Dermis blood vessel endothelial cell (primary cell): Measurements from ENCODE around the gene CNTNAP3. TPM values are rescaled to one million over a fixed set of nuclear protein-coding genes. Genes with fewer than 3 reads are reported as not detected.
"Not testable (repeated sequence)": the region's sequence is repeated elsewhere in the genome, so short reads cannot be mapped to it uniquely, and the experiment has no call there.

Source experiments
- DNase-seq: peaks from one replicate; pipeline ENCODE4 v3.0.0; 2010
- total RNA-seq: library from RNA; depleted of rRNA; stranded (reverse); fragments of >200 nt; gene quantifications from 2 replicates; pipeline ENCODE4 v1.2.3, GENCODE V29; 2014

The CNTNAP3 gene
- total RNA-seq, 1 donor from 2014 or later = 57.2 TPM

GRCh38 chr9:39067683-39068082, 220.3 kb downstream of the CNTNAP3 start:
- DNase-seq = not testable (repeated sequence)

GRCh38 chr9:39062966-39063365, 225.0 kb downstream of the CNTNAP3 start:
- not testable (repeated sequence) for DNase-seq

GRCh38 chr9:39054453-39054852, 233.5 kb downstream of the CNTNAP3 start:
- DNase-seq = not testable (repeated sequence)

- DNase-seq = not testable (repeated sequence)
Observed at GRCh38 chr9:39046833-39047232, 241.1 kb downstream of the CNTNAP3 start.

GRCh38 chr9:39042352-39042803, 245.6 kb downstream of the CNTNAP3 start:
- DNase-seq = not testable (repeated sequence)

- DNase-seq = not testable (repeated sequence)
Observed at GRCh38 chr9:39041774-39042173, 246.2 kb downstream of the CNTNAP3 start.

- peak; percentile 37 for DNase-seq
Observed at GRCh38 chr9:39039148-39039547, 248.8 kb downstream of the CNTNAP3 start.

GRCh38 chr9:39038221-39038620, 249.7 kb downstream of the CNTNAP3 start:
- DNase-seq = peak; percentile 60

- not testable (repeated sequence) for DNase-seq
Observed at GRCh38 chr9:39033849-39034248, 254.1 kb downstream of the CNTNAP3 start.

GRCh38 chr9:39030204-39031019, 257.6 kb downstream of the CNTNAP3 start:
- peak; percentile 73 for DNase-seq

GRCh38 chr9:39028855-39029254, 259.1 kb downstream of the CNTNAP3 start:
- DNase-seq = not testable (repeated sequence)

GRCh38 chr9:39028168-39028567, 259.8 kb downstream of the CNTNAP3 start:
- DNase-seq = not testable (repeated sequence)

- not testable (repeated sequence) for DNase-seq
Observed at GRCh38 chr9:39025911-39026588, 261.9 kb downstream of the CNTNAP3 start.

Other genes with a start within 250 kb of the CNTNAP3 start
- gene SPATA31A1, start 67.5 kb upstream of the CNTNAP3 start, total RNA-seq = not detected in 2 replicates